Measurements from ENCODE around the gene NAALADL2.
"Not testable (repeated sequence)": the region's sequence is repeated elsewhere in the genome, so short reads cannot be mapped to it uniquely, and the experiment has no call there.

Gene NAALADL2

GRCh38 chr3:175404621-175405020, 545.5 kb downstream of the NAALADL2 start:
- Histone ChIP-seq H3K4me3 (ENCODE audit: low read length) (no peak overlapping the region), H3K4me1 (ENCODE audit: control insufficient read depth, insufficient read depth, low read length) (no peaks in the 10 kb centered on the region), H3K27ac (ENCODE audit: low read length) (no peak overlapping the region), H3K9me3 (ENCODE audit: control insufficient read depth, insufficient read depth, low read length) (no peaks in the 10 kb centered on the region), H3K36me3 (ENCODE audit: control insufficient read depth, insufficient read depth, low read length) (no peaks in the 10 kb centered on the region), H3K27me3 (ENCODE audit: control insufficient read depth, insufficient read depth, low read length) (no peaks in the 10 kb centered on the region)
- no peak for DNase-seq (ENCODE audit: low read depth, low spot score)
- no CpG with 5 or more reads among the region's 1 CpG for WGBS (ENCODE audit: insufficient coverage, insufficient read length)

GRCh38 chr3:175410251-175410650, 551.1 kb downstream of the NAALADL2 start:
- Histone ChIP-seq H3K9me3 (ENCODE audit: control insufficient read depth, insufficient read depth, low read length) (no peaks in the 10 kb centered on the region), H3K4me1 (ENCODE audit: control insufficient read depth, insufficient read depth, low read length) (no peaks in the 10 kb centered on the region; the same call in 1 of the 2 replicates), H3K4me3 (ENCODE audit: low read length) (no peak overlapping the region), H3K27me3 (ENCODE audit: control insufficient read depth, insufficient read depth, low read length) (no peaks in the 10 kb centered on the region), H3K36me3 (ENCODE audit: control insufficient read depth, insufficient read depth, low read length) (no peaks in the 10 kb centered on the region), H3K27ac (ENCODE audit: low read length) (no peak overlapping the region)
- no peak for DNase-seq (ENCODE audit: low read depth, low spot score)
- no CpG with 5 or more reads among the region's 1 CpG for WGBS (ENCODE audit: insufficient coverage, insufficient read length)

GRCh38 chr3:175411405-175411804, 552.3 kb downstream of the NAALADL2 start:
- Histone ChIP-seq H3K27me3 (ENCODE audit: control insufficient read depth, insufficient read depth, low read length) (no peaks in the 10 kb centered on the region), H3K4me1 (ENCODE audit: control insufficient read depth, insufficient read depth, low read length) (no peaks in the 10 kb centered on the region; the same call in 1 of the 2 replicates), H3K9me3 (ENCODE audit: control insufficient read depth, insufficient read depth, low read length) (no peaks in the 10 kb centered on the region), H3K36me3 (ENCODE audit: control insufficient read depth, insufficient read depth, low read length) (no peaks in the 10 kb centered on the region), H3K4me3 (ENCODE audit: low read length) (no peak overlapping the region), H3K27ac (ENCODE audit: low read length) (no peak overlapping the region)
- DNase-seq (ENCODE audit: low read depth, low spot score) = no peak
- 100% methylated on average over 2 of the region's 4 CpGs for WGBS (ENCODE audit: insufficient coverage, insufficient read length)

- no peak for DNase-seq (ENCODE audit: low read depth, low spot score)
- Histone ChIP-seq H3K9me3 (ENCODE audit: control insufficient read depth, insufficient read depth, low read length) (no peaks in the 10 kb centered on the region), H3K4me1 (ENCODE audit: control insufficient read depth, insufficient read depth, low read length) (no peaks in the 10 kb centered on the region; the same call in 1 of the 2 replicates), H3K36me3 (ENCODE audit: control insufficient read depth, insufficient read depth, low read length) (no peaks in the 10 kb centered on the region), H3K27ac (ENCODE audit: low read length) (no peak overlapping the region), H3K4me3 (ENCODE audit: low read length) (no peak overlapping the region), H3K27me3 (ENCODE audit: control insufficient read depth, insufficient read depth, low read length) (no peaks in the 10 kb centered on the region)
- 100% methylated on average over 3 of the region's 6 CpGs for WGBS (ENCODE audit: insufficient coverage, insufficient read length)
These were observed 552.8 kb downstream of the NAALADL2 start for GRCh38 chr3:175411946-175412345.

GRCh38 chr3:175413926-175414325, 554.8 kb downstream of the NAALADL2 start:
- no CpG with 5 or more reads among the region's 4 CpGs for WGBS (ENCODE audit: insufficient coverage, insufficient read length)
- no peak overlapping the region for H3K4me3 ChIP-seq (ENCODE audit: low read length)
- no peaks in the 10 kb centered on the region for H3K27me3 ChIP-seq (ENCODE audit: control insufficient read depth, insufficient read depth, low read length)
- H3K27ac ChIP-seq (ENCODE audit: low read length) = no peak overlapping the region
- no peaks in the 10 kb centered on the region; the same call in 1 of the 2 replicates for H3K4me1 ChIP-seq (ENCODE audit: control insufficient read depth, insufficient read depth, low read length)
- no peaks in the 10 kb centered on the region for H3K36me3 ChIP-seq (ENCODE audit: control insufficient read depth, insufficient read depth, low read length)
- DNase-seq (ENCODE audit: low read depth, low spot score) = no peak
- no peaks in the 10 kb centered on the region for H3K9me3 ChIP-seq (ENCODE audit: control insufficient read depth, insufficient read depth, low read length)

DNA sequence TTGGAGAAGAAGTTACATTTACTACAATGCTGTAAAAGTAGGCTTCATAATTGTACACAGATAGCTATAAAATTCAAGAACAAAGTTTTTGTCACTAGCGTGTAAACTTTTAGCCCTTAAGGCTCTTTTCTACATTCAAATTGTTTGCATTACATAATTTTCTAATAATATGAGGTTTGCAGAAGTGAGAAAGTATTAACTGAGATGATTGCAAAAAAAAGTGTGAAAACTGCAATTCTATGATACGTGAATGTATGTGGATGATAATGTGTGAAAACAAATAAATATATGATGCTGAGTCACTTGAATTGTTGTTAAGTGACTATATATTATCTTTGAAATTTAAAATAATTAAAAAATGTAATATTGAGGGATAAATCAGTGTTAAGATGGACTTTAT, 557.5 kb downstream of the NAALADL2 start:
- no peak for DNase-seq (ENCODE audit: low read depth, low spot score)
- H3K36me3 ChIP-seq (ENCODE audit: control insufficient read depth, insufficient read depth, low read length) = no peaks in the 10 kb centered on the region
- no peaks in the 10 kb centered on the region; the same call in 1 of the 2 replicates for H3K4me1 ChIP-seq (ENCODE audit: control insufficient read depth, insufficient read depth, low read length)
- H3K9me3 ChIP-seq (ENCODE audit: control insufficient read depth, insufficient read depth, low read length) = no peaks in the 10 kb centered on the region
- H3K27ac ChIP-seq (ENCODE audit: low read length) = no peak overlapping the region
- no peak overlapping the region for H3K4me3 ChIP-seq (ENCODE audit: low read length)
- H3K27me3 ChIP-seq (ENCODE audit: control insufficient read depth, insufficient read depth, low read length) = no peaks in the 10 kb centered on the region
- WGBS (ENCODE audit: insufficient coverage, insufficient read length) = 100% methylated on average over 1 of the region's 2 CpGs

GRCh38 chr3:175417426-175417825, 558.3 kb downstream of the NAALADL2 start:
- Histone ChIP-seq H3K27ac (ENCODE audit: low read length) (no peak overlapping the region), H3K4me3 (ENCODE audit: low read length) (no peak overlapping the region), H3K36me3 (ENCODE audit: control insufficient read depth, insufficient read depth, low read length) (no peaks in the 10 kb centered on the region), H3K27me3 (ENCODE audit: control insufficient read depth, insufficient read depth, low read length) (no peaks in the 10 kb centered on the region), H3K9me3 (ENCODE audit: control insufficient read depth, insufficient read depth, low read length) (no peaks in the 10 kb centered on the region), H3K4me1 (ENCODE audit: control insufficient read depth, insufficient read depth, low read length) (no peaks in the 10 kb centered on the region)
- DNase-seq (ENCODE audit: low read depth, low spot score) = no peak
- WGBS (ENCODE audit: insufficient coverage, insufficient read length) = no CpG with 5 or more reads among the region's 1 CpG

DNA sequence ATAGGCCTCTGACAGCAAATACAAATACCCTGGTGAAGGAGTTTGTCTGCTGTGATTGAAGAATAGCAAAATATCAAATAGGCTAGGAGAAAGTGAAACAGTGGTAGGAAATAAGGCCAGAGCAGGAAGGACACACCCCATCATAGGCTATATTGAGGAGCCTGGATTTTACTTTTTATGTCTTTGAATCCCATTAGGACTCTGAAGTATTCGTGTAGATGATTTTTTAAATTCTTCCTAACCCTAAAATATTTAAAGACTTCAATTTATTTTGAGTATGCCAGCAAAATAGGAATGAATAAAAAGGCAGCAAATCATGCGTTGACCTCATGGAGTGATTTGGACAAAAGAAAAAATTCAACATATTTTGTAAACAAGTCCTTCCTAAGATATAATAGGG, 562.8 kb downstream of the NAALADL2 start:
- Histone ChIP-seq H3K27ac (ENCODE audit: low read length) (no peak overlapping the region), H3K9me3 (ENCODE audit: control insufficient read depth, insufficient read depth, low read length) (no peaks in the 10 kb centered on the region), H3K36me3 (ENCODE audit: control insufficient read depth, insufficient read depth, low read length) (no peaks in the 10 kb centered on the region), H3K4me1 (ENCODE audit: control insufficient read depth, insufficient read depth, low read length) (no peaks in the 10 kb centered on the region), H3K27me3 (ENCODE audit: control insufficient read depth, insufficient read depth, low read length) (no peaks in the 10 kb centered on the region), H3K4me3 (ENCODE audit: low read length) (no peak overlapping the region)
- no peak for DNase-seq (ENCODE audit: low read depth, low spot score)
- WGBS (ENCODE audit: insufficient coverage, insufficient read length) = no CpG with 5 or more reads among the region's 2 CpGs

DNA sequence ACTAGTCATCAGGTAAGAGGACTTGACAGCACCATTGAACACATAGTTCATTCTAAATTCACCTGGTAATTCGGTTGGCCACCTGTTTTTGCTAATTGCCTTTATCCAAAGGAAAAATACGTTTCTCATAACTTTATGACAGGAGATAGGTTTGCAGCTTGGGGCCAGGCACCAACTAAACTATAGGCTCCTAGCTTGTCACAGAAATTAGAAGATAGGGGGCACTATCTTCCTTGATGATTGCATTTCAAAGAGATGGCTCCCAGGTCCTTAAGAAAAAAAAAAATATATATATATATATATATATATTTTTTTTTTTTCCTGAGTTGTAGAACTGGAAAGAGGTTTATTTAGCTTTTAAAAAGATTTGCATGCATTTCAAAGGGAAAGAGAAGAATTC, 563.6 kb downstream of the NAALADL2 start:
- Histone ChIP-seq H3K9me3 (ENCODE audit: control insufficient read depth, insufficient read depth, low read length) (no peaks in the 10 kb centered on the region), H3K36me3 (ENCODE audit: control insufficient read depth, insufficient read depth, low read length) (no peaks in the 10 kb centered on the region), H3K27me3 (ENCODE audit: control insufficient read depth, insufficient read depth, low read length) (no peaks in the 10 kb centered on the region), H3K4me1 (ENCODE audit: control insufficient read depth, insufficient read depth, low read length) (no peaks in the 10 kb centered on the region), H3K4me3 (ENCODE audit: low read length) (no peak overlapping the region), H3K27ac (ENCODE audit: low read length) (no peak overlapping the region)
- DNase-seq (ENCODE audit: low read depth, low spot score) = no peak
- no CpG with 5 or more reads among the region's 2 CpGs for WGBS (ENCODE audit: insufficient coverage, insufficient read length)

GRCh38 chr3:175423848-175424247, 564.7 kb downstream of the NAALADL2 start:
- not testable (repeated sequence) for DNase-seq (ENCODE audit: low read depth, low spot score); H3K36me3 ChIP-seq (ENCODE audit: control insufficient read depth, insufficient read depth, low read length); H3K27ac ChIP-seq (ENCODE audit: low read length); H3K4me3 ChIP-seq (ENCODE audit: low read length); H3K27me3 ChIP-seq (ENCODE audit: control insufficient read depth, insufficient read depth, low read length); H3K4me1 ChIP-seq (ENCODE audit: control insufficient read depth, insufficient read depth, low read length); H3K9me3 ChIP-seq (ENCODE audit: control insufficient read depth, insufficient read depth, low read length)
- no CpG with 5 or more reads among the region's 2 CpGs for WGBS (ENCODE audit: insufficient coverage, insufficient read length)

DNA sequence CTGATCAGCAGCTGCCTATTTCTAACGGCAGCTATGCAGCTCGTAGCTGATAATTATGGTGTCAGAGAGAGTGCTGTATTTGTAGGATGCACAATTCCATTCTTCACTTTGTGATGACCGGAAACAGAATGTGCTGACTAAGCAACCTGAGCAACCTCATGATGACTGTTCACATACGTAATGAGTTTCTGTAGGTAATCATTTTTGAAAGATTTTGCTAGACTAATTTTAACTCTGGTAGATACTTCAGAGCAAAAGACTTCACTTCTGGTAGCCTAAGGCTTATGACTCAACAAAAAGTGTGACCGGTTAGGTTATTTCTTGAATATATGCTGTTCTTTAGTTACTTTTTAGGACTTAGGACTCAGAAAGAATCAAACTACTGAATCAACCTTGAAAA, 567.7 kb downstream of the NAALADL2 start:
- no CpG with 5 or more reads among the region's 5 CpGs for WGBS (ENCODE audit: insufficient coverage, insufficient read length)
- Histone ChIP-seq H3K36me3 (ENCODE audit: control insufficient read depth, insufficient read depth, low read length) (no peaks in the 10 kb centered on the region), H3K4me1 (ENCODE audit: control insufficient read depth, insufficient read depth, low read length) (no peaks in the 10 kb centered on the region), H3K4me3 (ENCODE audit: low read length) (no peak overlapping the region), H3K9me3 (ENCODE audit: control insufficient read depth, insufficient read depth, low read length) (no peaks in the 10 kb centered on the region), H3K27ac (ENCODE audit: low read length) (no peak overlapping the region), H3K27me3 (ENCODE audit: control insufficient read depth, insufficient read depth, low read length) (no peaks in the 10 kb centered on the region)
- no peak for DNase-seq (ENCODE audit: low read depth, low spot score)

Data from iPS DF 6.9 (cell line).